Measurements from ENCODE around the gene CCSER1. TPM values are rescaled to one million over a fixed set of nuclear protein-coding genes. Genes with fewer than 3 reads are reported as not detected.
"Not testable (repeated sequence)": the region's sequence is repeated elsewhere in the genome, so short reads cannot be mapped to it uniquely, and the experiment has no call there.

Gene CCSER1
- polyA plus RNA-seq, 1 experiment, result not detected

DNA sequence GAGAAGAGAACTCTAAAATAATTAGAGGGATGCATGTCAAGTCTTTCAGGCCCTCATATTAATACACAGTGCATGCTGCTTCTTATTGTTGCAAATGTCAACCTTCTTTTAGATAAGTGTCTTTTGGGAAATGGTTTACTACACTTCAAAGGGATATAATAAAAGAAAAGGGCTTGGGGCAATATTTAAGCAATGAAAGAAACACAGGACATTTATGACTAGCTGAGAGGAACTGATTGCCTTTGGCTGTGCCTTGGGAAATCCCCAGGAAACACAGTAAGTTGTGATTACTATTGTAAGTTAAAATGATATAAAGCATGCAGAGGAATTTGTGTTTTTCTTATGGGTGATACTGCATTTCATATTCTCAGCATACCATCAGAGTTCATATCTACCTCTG, 1140.3 kb downstream of the CCSER1 start:
- TF ChIP-seq, protein P1, sequence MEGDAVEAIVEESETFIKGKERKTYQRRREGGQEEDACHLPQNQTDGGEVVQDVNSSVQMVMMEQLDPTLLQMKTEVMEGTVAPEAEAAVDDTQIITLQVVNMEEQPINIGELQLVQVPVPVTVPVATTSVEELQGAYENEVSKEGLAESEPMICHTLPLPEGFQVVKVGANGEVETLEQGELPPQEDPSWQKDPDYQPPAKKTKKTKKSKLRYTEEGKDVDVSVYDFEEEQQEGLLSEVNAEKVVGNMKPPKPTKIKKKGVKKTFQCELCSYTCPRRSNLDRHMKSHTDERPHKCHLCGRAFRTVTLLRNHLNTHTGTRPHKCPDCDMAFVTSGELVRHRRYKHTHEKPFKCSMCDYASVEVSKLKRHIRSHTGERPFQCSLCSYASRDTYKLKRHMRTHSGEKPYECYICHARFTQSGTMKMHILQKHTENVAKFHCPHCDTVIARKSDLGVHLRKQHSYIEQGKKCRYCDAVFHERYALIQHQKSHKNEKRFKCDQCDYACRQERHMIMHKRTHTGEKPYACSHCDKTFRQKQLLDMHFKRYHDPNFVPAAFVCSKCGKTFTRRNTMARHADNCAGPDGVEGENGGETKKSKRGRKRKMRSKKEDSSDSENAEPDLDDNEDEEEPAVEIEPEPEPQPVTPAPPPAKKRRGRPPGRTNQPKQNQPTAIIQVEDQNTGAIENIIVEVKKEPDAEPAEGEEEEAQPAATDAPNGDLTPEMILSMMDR (IDR thresholded peaks at IDR 0.05; ENCODE audit: insufficient read depth, low read depth, low read length), result no peak
- ChIA-PET POLR2A (no interaction called here), CTCF (no interaction called here)
- no peaks in the 10 kb centered on the region for H3K27me3 ChIP-seq (ENCODE audit: control insufficient read depth, insufficient read depth, low read length)
- DNase-seq (ENCODE audit: low read depth), result no peak
- no peak overlapping the region for H3K4me3 ChIP-seq (ENCODE audit: low read depth, low read length)
- H3K36me3 ChIP-seq (ENCODE audit: control insufficient read depth, insufficient read depth, low read length), result no peaks in the 10 kb centered on the region

DNA sequence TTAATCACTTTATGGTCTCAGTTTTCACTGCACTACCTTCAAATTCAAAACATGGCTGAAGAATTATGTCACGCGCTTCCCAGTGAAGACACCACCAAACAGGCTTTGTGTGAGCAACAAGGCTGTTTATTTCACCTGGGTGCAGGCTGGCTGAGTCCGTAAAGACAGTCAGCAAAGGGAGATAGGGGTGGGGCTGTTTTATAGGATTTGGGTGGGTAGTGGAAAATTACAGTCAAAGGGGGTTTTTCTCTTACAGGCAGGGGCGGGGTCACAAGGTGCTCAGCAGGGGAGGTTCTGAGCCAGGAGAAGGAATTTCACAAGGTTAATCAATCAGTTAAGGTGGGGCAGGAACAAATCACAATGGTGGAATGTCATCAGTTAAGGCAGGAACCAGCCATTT, 1141.3 kb downstream of the CCSER1 start:
- POLR2A ChIA-PET; H3K27me3 ChIP-seq (ENCODE audit: control insufficient read depth, insufficient read depth, low read length); CTCF ChIA-PET; H3K4me3 ChIP-seq (ENCODE audit: low read depth, low read length); H3K36me3 ChIP-seq (ENCODE audit: control insufficient read depth, insufficient read depth, low read length); DNase-seq (ENCODE audit: low read depth): not testable (repeated sequence)

DNA sequence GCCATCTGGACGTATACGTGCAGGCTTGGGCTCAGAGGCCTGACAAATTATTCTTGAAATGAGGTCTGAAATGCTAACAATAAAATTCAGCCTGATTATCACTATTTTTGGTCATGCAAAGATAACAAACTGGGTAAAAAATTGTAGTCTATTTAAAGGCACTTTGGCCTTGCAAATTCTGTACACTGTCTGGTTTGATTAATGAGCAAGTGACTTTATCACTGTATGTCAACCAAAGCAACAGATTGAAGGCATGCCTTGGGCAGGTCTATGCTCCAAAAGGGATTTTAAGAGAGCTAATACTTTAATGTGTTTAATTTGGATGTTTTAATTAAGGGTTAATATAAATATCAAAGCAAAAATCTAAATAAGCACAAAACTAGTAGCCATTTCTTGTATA, 1141.7 kb downstream of the CCSER1 start:
- DNase-seq (ENCODE audit: low read depth), result no peak
- no peak overlapping the region for H3K4me3 ChIP-seq (ENCODE audit: low read depth, low read length)
- TF ChIP-seq, protein P1 (IDR thresholded peaks at IDR 0.05; ENCODE audit: insufficient read depth, low read depth, low read length), result no peak
- CTCF ChIA-PET, result interaction anchor here (0.7 kb wide), 1 partner anchor 76 kb away, joined by 3 read pairs; no protein-coding TSS in a partner anchor
- H3K27me3 ChIP-seq (ENCODE audit: control insufficient read depth, insufficient read depth, low read length), result no peaks in the 10 kb centered on the region
- H3K36me3 ChIP-seq (ENCODE audit: control insufficient read depth, insufficient read depth, low read length), result no peaks in the 10 kb centered on the region
- POLR2A ChIA-PET, result no interaction called here

DNA sequence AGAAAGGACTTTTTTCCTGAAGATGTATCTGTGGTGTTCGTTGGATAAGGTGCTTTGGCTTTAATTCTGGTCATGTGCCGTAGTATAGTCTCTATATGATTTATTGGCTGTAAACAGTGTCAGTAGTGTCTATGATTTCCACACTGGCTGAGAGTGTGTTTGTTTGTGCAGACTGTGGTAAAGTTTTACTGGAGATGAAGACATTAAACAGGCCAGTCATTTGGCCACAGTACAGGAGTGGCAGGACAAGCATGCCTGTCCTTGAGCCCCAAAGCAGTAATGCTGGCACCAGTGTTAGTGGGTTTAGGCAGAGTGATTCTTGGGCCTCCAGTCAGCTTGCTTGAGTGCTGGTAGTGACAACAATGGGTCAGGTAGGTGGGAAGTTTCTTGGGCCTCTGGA, 1152.7 kb downstream of the CCSER1 start:
- no peaks in the 10 kb centered on the region for H3K36me3 ChIP-seq (ENCODE audit: control insufficient read depth, insufficient read depth, low read length)
- CTCF ChIA-PET, result no interaction called here
- H3K4me3 ChIP-seq (ENCODE audit: low read depth, low read length), result no peak overlapping the region
- POLR2A ChIA-PET, result no interaction called here
- TF ChIP-seq, protein P1 (IDR thresholded peaks at IDR 0.05; ENCODE audit: insufficient read depth, low read depth, low read length), result no peak
- DNase-seq (ENCODE audit: low read depth), result no peak
- no peaks in the 10 kb centered on the region for H3K27me3 ChIP-seq (ENCODE audit: control insufficient read depth, insufficient read depth, low read length)

DNA sequence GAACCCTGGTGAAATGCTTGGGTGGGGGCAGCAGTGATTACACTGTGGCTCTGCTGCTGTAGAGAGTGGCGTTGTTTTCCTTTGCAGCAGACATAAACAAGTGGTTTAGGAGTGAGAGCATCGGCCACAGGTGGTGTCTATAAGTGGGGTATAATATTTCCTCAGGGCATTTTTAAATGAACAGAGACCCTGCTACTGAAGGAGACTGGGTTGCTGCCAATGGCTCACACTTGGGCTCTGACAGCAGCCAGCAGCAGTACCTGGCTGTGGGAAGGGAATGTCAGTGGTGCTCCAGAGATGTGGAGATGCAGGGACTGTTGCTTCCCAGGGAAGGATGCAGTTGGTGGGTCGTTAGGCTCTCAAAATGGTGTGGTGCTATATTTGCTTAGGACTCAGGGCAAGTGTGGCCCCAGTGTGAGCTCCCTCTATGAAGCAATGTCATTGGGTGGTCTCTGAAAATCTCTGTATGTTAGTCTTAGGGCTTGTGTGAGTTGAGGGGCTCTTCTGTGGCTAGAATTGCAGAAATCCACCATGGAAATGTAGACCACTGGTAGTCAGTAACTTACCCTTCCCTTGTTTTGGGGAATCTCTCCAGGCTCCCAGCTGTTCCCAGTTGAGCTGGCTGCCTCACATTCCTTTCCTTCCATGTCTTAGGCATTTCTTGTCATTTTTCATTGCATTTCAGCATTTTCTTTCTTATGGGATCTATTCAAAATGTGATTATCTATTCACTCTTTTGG, 1153.5 kb downstream of the CCSER1 start:
- no peak for DNase-seq (ENCODE audit: low read depth)
- Histone ChIP-seq H3K4me3 (ENCODE audit: low read depth, low read length) (no peak overlapping the region), H3K36me3 (ENCODE audit: control insufficient read depth, insufficient read depth, low read length) (no peaks in the 10 kb centered on the region), H3K27me3 (ENCODE audit: control insufficient read depth, insufficient read depth, low read length) (no peaks in the 10 kb centered on the region)
- ChIA-PET CTCF (no interaction called here), POLR2A (no interaction called here)
- TF ChIP-seq, protein P1 (IDR thresholded peaks at IDR 0.05; ENCODE audit: insufficient read depth, low read depth, low read length), result no peak

DNA sequence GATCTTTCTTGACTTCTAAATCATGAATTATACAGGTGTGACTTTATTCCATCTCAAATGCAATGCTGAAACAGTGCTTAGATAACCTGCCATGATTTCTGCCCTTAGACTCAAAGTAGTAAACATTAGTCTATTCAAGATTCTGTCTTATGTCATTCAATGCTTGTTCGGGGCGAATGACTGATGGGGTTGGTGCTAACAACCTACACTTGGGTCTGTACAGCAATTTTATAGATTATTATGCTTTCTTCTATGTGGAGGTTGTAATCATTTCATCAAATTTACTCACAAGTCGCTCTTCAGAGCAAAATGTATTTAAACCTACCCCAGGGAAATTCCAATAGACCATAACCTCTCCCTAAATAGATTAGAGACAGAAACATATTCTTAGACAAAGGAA, 1155.0 kb downstream of the CCSER1 start:
- ChIA-PET CTCF (no interaction called here), POLR2A (no interaction called here)

More for the DNA sequence above, 1155.0 kb downstream of the CCSER1 start:
- TF ChIP-seq, protein P1 (IDR thresholded peaks at IDR 0.05; ENCODE audit: insufficient read depth, low read depth, low read length), result no peak
- no peak overlapping the region for H3K4me3 ChIP-seq (ENCODE audit: low read depth, low read length)
- no peaks in the 10 kb centered on the region for H3K36me3 ChIP-seq (ENCODE audit: control insufficient read depth, insufficient read depth, low read length)
- H3K27me3 ChIP-seq (ENCODE audit: control insufficient read depth, insufficient read depth, low read length), result no peaks in the 10 kb centered on the region
- no peak for DNase-seq (ENCODE audit: low read depth)

Measured in BJ (cell line).